Measurements from ENCODE around the gene CPSF4.

DNA sequence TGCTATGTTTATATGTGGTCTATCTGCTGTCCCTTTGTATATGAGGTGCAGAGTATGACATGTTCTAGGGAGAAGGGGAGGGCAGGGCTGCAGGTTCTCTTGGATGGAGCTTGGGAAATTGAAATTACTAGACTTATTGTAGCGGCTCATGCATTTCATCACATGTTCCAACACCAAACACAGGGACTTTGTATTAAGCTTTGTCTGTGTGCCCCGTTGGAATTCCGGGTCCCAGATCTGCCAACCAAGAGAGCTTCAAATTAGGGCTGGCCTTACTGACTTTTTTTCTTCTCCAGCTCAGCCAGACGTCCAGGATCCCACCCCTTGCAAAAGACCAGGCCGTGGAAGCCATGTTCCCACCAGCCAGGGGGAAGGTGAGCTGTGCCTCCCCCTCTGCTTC, 37.4 kb downstream of the CPSF4 start:
- no peak for TF ChIP-seq POLR2A (IDR thresholded peaks at IDR 0.05)
- no peak for TF ChIP-seq CTCF (IDR thresholded peaks at IDR 0.05)
- no peak for TF ChIP-seq POLR2AphosphoS5 (IDR thresholded peaks at IDR 0.05)
